Measurements from ENCODE around the gene LGALS7B. TPM values are rescaled to one million over a fixed set of nuclear protein-coding genes. Genes with fewer than 3 reads are reported as not detected.

The LGALS7B gene
- total RNA-seq, 4 donors from 2014 or later, result not detected

GRCh38 chr19:38773469-38774177 lies 15.4 kb upstream of the LGALS7B start, which contains the start of gene LGALS7:
Gene LGALS7 (minus strand): TSS chr19:38773517. CDS start chr19:38773492, 25 bp downstream.
- no peaks in the 10 kb centered on the region for H3K36me3 ChIP-seq
- H3K9me3 ChIP-seq, result no peaks in the 10 kb centered on the region
- H3K4me3 ChIP-seq, result no peak within 1 kb of the TSS
- no peak for DNase-seq
- in situ Hi-C loops (cut with MboI; ENCODE audit: low pct_ligation_motif_present in 1 of 4, low pct_unique_long_range_greater_than_20kb in 1 of 4, low sequenced_read_pairs in 3 of 4) (no loop called here), intact Hi-C loops (cut with DNase I; ENCODE audit: low total_unique reads) (no loop called here)
- peaks cover 0 to 9% (median 4%) of the 10 kb centered on the region in 4 donors for H3K4me1 ChIP-seq
- WGBS, 2 donors (ENCODE audit: low coverage in 1 of 2), result 72% methylated on average over 9 of the region's 14 CpGs; no CpG with 5 or more reads in 1 of the 2 donors
- TF ChIP-seq CTCF (IDR thresholded peaks at IDR 0.05) (no peak), EP300 (IDR thresholded peaks at IDR 0.05; ENCODE audit: low read depth) (no peak), POLR2AphosphoS5 (IDR thresholded peaks at IDR 0.05) (no peak), POLR2A (IDR thresholded peaks at IDR 0.05) (no peak)
- H3K27ac ChIP-seq, result no peak within 1 kb of the TSS
- no peaks in the 10 kb centered on the region for H3K27me3 ChIP-seq

GRCh38 chr19:38774181-38774950 lies 14.6 kb upstream of the LGALS7B start:
- H3K27ac ChIP-seq, result no peak overlapping the region
- intact Hi-C loops (cut with DNase I; ENCODE audit: low total_unique reads), result no loop called here
- peaks cover 0 to 8% (median 3%) of the 10 kb centered on the region in 4 donors for H3K4me1 ChIP-seq
- WGBS, 2 donors (ENCODE audit: low coverage in 1 of 2), result 74% methylated on average over 13 of the region's 13 CpGs; no CpG with 5 or more reads in 1 of the 2 donors
- no peak overlapping the region for H3K4me3 ChIP-seq
- no peak for DNase-seq
- TF ChIP-seq CTCF (IDR thresholded peaks at IDR 0.05) (no peak), EP300 (IDR thresholded peaks at IDR 0.05; ENCODE audit: low read depth) (no peak), POLR2AphosphoS5 (IDR thresholded peaks at IDR 0.05) (no peak), POLR2A (IDR thresholded peaks at IDR 0.05) (no peak)
- H3K9me3 ChIP-seq, result no peaks in the 10 kb centered on the region
- in situ Hi-C loops (cut with MboI; ENCODE audit: low pct_ligation_motif_present in 1 of 4, low pct_unique_long_range_greater_than_20kb in 1 of 4, low sequenced_read_pairs in 3 of 4), result no loop called here
- H3K27me3 ChIP-seq, result no peaks in the 10 kb centered on the region
- H3K36me3 ChIP-seq, result no peaks in the 10 kb centered on the region

GRCh38 chr19:38778733-38779132 lies 10.3 kb upstream of the LGALS7B start:
- Histone ChIP-seq H3K36me3 (no peaks in the 10 kb centered on the region), H3K4me1 (no peaks in the 10 kb centered on the region), H3K27ac (no peak overlapping the region), H3K4me3 (no peak overlapping the region), H3K27me3 (peaks cover 8% of the 10 kb centered on the region), H3K9me3 (no peaks in the 10 kb centered on the region)
- TF ChIP-seq POLR2AphosphoS5 (IDR thresholded peaks at IDR 0.05) (no peak), EP300 (IDR thresholded peaks at IDR 0.05; ENCODE audit: low read depth) (no peak), POLR2A (IDR thresholded peaks at IDR 0.05) (no peak), CTCF (IDR thresholded peaks at IDR 0.05) (no peak)
- intact Hi-C loops (cut with DNase I; ENCODE audit: low total_unique reads) (no loop called here), in situ Hi-C loops (cut with MboI; ENCODE audit: low pct_ligation_motif_present in 1 of 4, low pct_unique_long_range_greater_than_20kb in 1 of 4, low sequenced_read_pairs in 3 of 4) (no loop called here)
- no peak for DNase-seq
- 76% methylated on average over 7 of the region's 7 CpGs; no CpG with 5 or more reads in 1 of the 2 donors for WGBS, 2 donors (ENCODE audit: low coverage in 1 of 2)

- intact Hi-C loops (cut with DNase I; ENCODE audit: low total_unique reads), result no loop called here
- peaks cover 8% of the 10 kb centered on the region for H3K27me3 ChIP-seq
- no peak overlapping the region for H3K27ac ChIP-seq
- DNase-seq, result no peak
- in situ Hi-C loops (cut with MboI; ENCODE audit: low pct_ligation_motif_present in 1 of 4, low pct_unique_long_range_greater_than_20kb in 1 of 4, low sequenced_read_pairs in 3 of 4), result no loop called here
- 75 to 89% methylated on average over 7 of the region's 7 CpGs for WGBS, 2 donors (ENCODE audit: low coverage in 1 of 2)
- H3K4me3 ChIP-seq, result no peak overlapping the region
- TF ChIP-seq EP300 (IDR thresholded peaks at IDR 0.05; ENCODE audit: low read depth) (no peak), CTCF (IDR thresholded peaks at IDR 0.05) (no peak), POLR2AphosphoS5 (IDR thresholded peaks at IDR 0.05) (no peak), POLR2A (IDR thresholded peaks at IDR 0.05) (no peak)
- no peaks in the 10 kb centered on the region for H3K9me3 ChIP-seq
- peaks cover 0 to 4% (median 0%) of the 10 kb centered on the region in 4 donors for H3K4me1 ChIP-seq
- no peaks in the 10 kb centered on the region for H3K36me3 ChIP-seq
Observed at GRCh38 chr19:38780443-38780842, 8.6 kb upstream of the LGALS7B start.
